ENCODE results near the gene PTOV1.

- TF ChIP-seq, protein P1, sequence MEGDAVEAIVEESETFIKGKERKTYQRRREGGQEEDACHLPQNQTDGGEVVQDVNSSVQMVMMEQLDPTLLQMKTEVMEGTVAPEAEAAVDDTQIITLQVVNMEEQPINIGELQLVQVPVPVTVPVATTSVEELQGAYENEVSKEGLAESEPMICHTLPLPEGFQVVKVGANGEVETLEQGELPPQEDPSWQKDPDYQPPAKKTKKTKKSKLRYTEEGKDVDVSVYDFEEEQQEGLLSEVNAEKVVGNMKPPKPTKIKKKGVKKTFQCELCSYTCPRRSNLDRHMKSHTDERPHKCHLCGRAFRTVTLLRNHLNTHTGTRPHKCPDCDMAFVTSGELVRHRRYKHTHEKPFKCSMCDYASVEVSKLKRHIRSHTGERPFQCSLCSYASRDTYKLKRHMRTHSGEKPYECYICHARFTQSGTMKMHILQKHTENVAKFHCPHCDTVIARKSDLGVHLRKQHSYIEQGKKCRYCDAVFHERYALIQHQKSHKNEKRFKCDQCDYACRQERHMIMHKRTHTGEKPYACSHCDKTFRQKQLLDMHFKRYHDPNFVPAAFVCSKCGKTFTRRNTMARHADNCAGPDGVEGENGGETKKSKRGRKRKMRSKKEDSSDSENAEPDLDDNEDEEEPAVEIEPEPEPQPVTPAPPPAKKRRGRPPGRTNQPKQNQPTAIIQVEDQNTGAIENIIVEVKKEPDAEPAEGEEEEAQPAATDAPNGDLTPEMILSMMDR (IDR thresholded peaks at IDR 0.05), result no peak
- no peak for TF ChIP-seq POLR2AphosphoS5 (IDR thresholded peaks at IDR 0.05; ENCODE audit: low read depth, low read length)
Observed at GRCh38 chr19:49846408-49846807, 4.6 kb upstream of the PTOV1 start.
